ENCODE data around the gene HLA-DQA1. TPM values are rescaled to one million over a fixed set of nuclear protein-coding genes. Genes with fewer than 3 reads are reported as not detected.

Gene HLA-DQA1
- not detected in 2 replicates for total RNA-seq

DNA sequence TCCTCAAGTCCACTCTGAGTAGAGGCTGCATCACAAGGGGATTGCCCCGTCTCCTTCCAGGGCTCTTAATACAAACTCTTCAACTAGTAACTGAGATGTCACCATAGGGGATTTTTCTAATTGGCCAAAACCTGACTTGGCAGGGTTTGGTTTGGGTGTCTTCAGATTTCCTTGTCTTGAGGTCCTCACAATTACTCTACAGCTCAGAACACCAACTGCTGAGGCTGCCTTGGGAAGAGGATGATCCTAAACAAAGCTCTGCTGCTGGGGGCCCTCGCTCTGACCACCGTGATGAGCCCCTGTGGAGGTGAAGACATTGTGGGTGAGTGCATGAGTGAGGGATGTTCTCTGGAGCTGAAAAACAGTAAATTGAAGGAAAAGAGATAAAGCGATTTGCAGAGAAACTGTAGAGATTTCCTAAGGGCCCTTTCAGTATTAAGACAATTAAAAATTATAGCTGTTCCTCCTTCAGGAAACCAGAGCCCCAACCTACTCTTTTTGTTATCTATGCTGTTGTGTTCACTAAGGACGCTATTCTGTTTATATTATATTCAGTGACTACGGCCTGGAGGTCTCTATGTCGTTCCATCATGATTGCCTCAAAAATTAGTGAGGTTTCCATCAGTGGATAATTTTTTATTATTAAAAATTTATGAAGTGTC is at the start of gene HLA-DQA1:
Gene HLA-DQA1 (plus strand): TSS at position 188 of the 662 bp plus-strand sequence. CDS start 53 bp downstream, at position 241.

GRCh38 chr6:32589596-32590449 is 47.4 kb upstream of the HLA-DQA1 start, which contains the start of gene HLA-DRB1:
TSS of gene HLA-DRB1 (minus strand) at chr6:32589848. CDS start at chr6:32589742, 106 bp downstream.

DNA sequence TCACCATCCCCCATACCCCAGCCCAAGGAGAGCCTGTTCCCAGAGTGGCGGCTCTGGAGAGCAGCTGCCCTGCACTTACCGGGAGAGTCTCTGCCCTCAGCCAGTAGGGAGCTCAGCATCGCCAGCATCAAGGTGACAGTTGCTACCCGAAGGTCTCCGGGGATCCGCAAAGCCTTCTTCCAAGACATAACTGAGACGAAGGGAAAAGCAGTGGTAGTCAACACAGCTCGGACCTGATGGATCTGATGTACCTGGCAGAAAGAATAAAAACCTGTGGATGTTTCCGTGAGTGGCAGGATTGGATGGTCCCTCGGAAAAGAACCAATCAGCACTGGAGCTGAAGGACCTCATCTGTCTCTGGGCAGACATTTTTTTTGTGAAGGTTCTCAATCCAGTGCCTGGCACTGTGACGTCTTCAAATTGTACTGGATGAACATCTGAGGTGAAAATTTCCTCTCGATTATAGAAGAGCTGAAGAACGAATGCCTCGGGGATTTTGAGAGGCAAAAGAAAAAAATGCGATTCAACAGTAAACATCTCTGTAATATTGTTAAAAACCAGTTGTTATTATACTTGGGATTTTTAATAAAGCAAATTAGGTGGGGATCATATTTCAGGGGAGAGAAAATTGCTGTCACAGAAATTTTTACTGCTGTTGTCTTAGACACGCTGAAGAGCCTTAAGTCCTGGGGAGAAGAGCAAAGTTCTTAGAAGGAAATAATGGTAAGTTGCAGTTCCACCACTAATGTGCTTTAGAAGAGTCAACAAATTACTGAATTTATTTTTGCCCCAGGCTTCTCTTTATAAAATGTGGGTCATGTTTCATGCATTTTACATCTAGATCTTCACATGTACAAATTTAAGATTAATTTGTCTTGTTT is 29.5 kb downstream of the HLA-DQA1 start, which contains the start of gene HLA-DQB1:
Gene HLA-DQB1 (minus strand): TSS at position 238 of the 881 bp plus-strand sequence. CDS start 50 bp downstream, at position 188.

Other genes starting within 250 kb of the HLA-DQA1 start
- gene BTNL2, start 230.2 kb upstream of the HLA-DQA1 start, total RNA-seq, result not detected in 2 replicates
- 0.11 TPM in 1 of 2 replicates, not detected in the other for gene HLA-DRA, start 197.5 kb upstream of the HLA-DQA1 start, total RNA-seq
- not detected in 2 replicates for gene HLA-DRB5, start 107.1 kb upstream of the HLA-DQA1 start, total RNA-seq
- not detected in 2 replicates for gene HLA-DRB1, start 47.6 kb upstream of the HLA-DQA1 start, total RNA-seq
- 0.09 TPM in 1 of 2 replicates, not detected in the other for gene HLA-DQB1, start 29.3 kb downstream of the HLA-DQA1 start, total RNA-seq
- not detected in 2 replicates for gene HLA-DQA2, start 104.0 kb downstream of the HLA-DQA1 start, total RNA-seq
- not detected in 2 replicates for gene HLA-DQB2, start 126.1 kb downstream of the HLA-DQA1 start, total RNA-seq
- gene HLA-DOB, start 179.6 kb downstream of the HLA-DQA1 start, total RNA-seq, result not detected in 2 replicates
- gene TAP2, start 201.3 kb downstream of the HLA-DQA1 start, total RNA-seq, result 17.6 and 34.9 TPM in 2 replicates
- gene PSMB8, start 206.6 kb downstream of the HLA-DQA1 start, total RNA-seq, result 66.2 and 77.1 TPM in 2 replicates
- gene TAP1, start 216.3 kb downstream of the HLA-DQA1 start, total RNA-seq, result 25.8 and 33.4 TPM in 2 replicates
- 22.7 and 27.8 TPM in 2 replicates for gene PSMB9, start 216.8 kb downstream of the HLA-DQA1 start, total RNA-seq

Measured in dermis lymphatic vessel endothelial cell (primary cell).